NCI-H446 (cell line): Measurements from ENCODE around the gene JMJD1C.
A peak's percentile ranks its signal among the peaks of the same experiment; 100 is the strongest.
"Not testable (repeated sequence)": the region's sequence is repeated elsewhere in the genome, so short reads cannot be mapped to it uniquely, and the experiment has no call there.

ENCODE experiments used
- DNase-seq, 2 experiments: peaks; one replicate each; lab custom pipeline; 2025; lab: John Stamatoyannopoulos, UW

JMJD1C gene

DNA sequence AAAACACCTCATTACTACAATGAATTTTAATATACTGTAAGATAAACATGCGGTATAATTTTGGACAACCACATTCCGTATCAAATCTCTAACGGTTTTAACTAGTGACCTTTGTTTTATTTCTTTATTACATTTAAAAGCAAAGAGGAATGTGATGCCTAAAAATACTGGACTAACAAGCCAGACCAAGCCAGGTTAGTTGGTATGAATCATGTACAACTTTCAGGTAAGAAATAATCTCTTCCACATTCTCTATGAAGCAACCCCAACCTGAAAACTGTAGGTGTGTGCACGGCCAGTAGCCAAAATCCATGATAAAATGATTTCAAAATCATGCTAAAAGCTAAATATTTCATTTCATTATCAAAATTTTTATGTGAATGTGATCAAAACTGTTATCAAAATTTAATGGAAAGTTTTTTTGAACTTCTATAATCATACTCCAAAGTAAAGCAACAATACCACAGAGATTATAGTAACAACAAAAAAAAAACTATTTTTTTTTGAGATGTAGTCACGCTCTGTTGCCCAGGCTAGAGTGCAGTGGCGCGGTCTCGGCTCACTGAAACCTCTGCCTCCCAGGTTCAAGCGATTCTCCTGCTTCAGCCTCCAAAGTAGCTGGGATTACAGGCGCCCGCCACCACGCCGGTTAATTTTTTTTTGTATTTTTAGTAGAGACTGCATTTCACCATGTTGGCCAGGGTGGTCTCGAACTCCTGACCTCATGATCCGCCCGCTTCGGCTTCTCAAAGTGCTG lies 205.5 kb downstream of the JMJD1C start:
- DNase-seq, result no peak

DNA sequence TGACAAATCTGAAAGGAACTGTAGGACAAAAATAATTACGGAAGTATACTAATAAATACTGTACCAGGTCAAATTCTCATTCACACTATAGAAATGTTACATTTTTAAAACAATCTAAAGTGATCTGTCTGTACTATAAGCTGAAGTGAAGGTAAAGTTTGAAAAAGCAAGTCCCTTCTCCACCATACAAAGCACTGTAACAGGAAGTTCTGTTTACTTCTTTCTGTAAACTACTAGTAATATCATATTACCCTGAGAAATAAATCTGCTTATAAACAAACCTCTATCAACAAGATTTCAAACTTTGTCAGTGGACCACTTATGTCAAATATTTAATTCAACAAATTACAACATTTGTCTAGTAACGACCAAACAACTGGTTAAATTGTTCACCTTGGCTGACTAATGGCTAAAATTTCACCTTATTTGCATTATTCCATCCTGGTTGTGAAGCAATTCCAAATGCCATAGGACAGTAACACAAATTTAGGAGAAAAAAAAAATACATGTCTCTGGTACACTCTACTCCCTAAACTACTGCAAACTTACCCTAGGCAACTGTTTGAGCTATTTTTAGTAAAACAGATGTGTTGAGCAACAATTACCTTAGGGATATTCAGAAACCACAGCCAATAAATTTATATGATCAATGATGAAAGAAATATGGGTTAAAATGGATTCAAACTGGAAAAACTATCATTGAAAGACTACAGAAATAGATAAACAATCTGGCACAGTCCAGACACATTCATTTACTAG lies 206.7 kb downstream of the JMJD1C start:
- DNase-seq, result no peak

GRCh38 chr10:63257778-63258177 lies 208.0 kb downstream of the JMJD1C start:
- no peak for DNase-seq

DNA sequence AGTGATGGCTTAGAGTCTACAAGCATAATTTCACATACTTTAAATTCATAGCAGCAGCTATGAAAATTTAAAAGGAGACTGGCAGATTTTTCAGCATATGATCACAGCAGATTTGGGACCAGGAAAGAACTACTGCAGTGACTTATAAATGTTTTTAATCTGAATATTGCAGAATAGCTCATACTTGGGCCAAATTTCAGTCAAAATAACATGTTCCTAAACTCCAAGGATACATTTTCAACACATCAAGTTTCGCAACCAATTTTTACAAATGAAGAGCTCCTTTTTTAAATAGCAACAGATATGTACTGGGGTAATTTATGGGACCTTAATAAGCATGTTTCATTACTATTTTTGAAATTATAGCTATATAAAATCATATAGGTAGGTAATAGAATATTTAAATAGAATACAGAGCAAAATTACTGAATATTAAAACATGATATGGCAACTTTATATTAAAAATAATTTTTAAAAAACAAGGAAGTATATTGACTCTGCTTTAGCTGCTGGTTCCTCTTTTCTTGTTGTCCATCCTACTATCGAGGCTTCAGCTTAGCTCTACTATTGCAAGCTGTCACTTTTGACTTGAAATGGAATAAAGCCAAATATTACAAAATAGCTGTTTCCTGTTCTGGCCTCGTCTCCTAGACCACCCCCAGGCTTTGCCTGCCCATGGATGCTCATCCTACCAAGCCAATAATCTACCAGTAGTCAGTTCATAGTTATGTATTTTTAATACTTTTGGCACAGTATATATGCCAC lies 209.6 kb downstream of the JMJD1C start:
- DNase-seq, result peak in 1 of 2 experiments; percentile 48

DNA sequence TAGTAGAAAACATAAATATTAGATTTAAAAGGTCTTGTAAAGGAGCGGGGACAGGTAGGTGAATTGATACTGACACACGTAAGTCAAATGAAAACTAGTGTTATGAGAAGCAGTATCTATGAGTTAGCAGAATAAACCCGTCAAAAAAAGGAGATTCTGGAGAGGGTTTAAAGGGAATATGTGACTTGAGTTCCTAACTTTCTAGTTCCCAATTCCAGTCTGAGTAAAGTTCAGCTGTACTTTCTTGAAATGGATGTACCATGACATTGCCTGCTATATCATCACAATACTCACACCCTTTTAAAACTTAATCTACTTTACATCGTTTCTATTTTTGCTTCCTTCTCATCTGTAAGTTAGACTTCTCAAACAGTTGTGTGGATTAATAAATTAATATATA lies 210.5 kb downstream of the JMJD1C start:
- no peak for DNase-seq

DNA sequence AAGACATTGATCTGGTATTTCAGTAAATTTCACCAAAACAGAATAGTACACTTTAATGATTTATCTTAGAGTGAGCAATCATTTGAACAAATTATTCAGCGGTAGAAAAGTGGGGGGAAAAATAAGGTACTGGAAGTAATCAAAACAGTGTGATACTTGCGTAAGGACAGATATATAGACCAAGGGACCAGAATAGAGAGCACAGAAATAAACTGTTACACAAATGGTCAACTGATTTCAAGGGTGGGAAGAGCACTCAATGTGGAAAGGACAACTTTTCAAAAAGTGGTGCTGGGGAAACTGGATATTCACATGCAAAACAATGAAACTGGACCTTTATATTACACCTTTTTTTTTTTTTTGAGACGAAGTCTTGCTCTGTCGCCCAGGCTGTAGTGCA lies 212.7 kb downstream of the JMJD1C start:
- no peak for DNase-seq

DNA sequence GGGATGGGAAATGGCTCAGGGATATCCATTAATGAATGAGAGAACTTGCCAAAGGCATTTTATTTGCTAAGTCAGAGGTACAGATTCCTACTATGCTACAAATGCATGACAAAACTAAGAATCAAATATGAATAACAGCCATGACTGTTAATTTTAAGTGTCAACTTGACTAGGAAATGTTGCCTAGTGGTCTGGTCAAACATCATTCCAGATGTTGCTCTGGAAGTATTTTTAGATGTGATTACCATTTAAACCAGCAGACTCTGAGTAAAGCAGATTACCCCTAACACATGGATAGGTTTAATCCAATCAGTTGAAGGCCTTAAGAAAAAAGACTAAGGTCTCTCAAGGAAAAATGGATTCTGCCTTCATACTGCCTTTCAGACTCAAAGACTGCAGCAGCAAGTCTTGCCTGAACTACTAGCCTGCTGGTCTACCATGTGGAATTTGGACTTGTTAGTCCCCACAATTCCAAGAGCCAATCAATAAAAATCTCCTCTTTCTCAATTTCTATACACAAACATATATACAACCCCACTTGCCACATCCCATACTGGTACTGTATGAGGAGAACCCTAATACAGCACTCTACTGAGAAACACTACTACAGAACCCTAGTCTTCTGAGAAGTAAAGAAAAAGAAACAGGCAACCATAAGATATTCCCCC lies 213.5 kb downstream of the JMJD1C start:
- DNase-seq, result no peak

GRCh38 chr10:63250032-63250431 lies 215.7 kb downstream of the JMJD1C start:
- DNase-seq, result no peak

DNA sequence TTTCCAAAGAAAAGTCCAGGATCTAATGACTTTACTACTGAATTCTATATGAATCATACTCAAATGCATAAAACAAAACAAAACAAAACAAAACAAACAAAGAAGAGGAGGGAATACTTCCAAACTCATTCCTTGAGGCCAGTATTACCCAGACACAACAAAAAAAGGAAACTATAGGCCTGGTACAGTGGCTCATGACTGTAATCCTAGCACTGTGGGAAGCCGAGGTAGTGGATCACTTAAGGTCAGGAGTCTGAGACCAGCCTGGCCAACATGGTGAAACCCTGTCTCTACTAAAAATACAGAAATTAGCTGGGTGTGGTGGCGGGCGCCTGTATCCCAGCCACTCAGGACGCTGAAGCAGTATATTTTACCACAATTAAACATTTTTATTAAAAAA lies 218.0 kb downstream of the JMJD1C start:
- no peak for DNase-seq

DNA sequence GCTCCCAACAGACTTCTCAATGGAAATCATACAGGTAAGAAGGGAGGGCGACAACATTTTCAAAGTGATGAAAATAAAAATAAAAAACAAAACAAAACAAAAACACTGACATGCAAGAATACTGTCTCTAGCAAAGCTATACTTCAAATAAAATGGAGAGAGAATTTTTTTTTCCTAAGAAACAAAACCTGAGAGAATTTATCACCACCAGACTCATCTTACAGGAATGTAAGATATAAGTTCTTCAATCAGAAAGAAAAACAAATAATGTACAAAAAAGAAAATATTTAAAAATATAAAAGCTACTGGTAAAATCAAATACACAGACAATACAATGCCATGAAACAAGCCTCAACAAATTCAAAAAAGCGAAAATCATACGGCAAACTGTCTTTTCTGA lies 219.4 kb downstream of the JMJD1C start:
- DNase-seq, result no peak

DNA sequence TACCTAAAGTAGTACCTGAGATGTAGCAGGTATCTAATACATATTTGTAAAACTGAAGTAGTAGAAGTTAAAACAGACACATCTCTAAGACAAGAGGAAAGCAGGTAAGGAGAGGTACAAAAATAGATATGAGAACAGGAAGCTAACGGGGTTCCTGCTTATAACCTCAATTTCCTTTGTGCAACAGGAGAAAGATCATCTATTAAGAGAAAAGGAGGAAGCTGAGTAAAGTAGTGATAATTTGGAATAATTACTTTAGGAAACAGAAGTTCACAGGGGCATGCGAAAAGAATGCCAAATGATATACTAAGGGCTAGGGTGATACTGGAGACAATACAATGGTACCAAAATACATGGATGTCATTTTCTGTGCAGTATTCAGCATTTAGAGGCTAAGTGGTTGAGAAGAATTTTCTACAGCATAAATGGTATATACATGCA lies 223.9 kb downstream of the JMJD1C start:
- no peak for DNase-seq

- DNase-seq, result no peak
Observed at GRCh38 chr10:63240807-63241206, 225.0 kb downstream of the JMJD1C start.

DNA sequence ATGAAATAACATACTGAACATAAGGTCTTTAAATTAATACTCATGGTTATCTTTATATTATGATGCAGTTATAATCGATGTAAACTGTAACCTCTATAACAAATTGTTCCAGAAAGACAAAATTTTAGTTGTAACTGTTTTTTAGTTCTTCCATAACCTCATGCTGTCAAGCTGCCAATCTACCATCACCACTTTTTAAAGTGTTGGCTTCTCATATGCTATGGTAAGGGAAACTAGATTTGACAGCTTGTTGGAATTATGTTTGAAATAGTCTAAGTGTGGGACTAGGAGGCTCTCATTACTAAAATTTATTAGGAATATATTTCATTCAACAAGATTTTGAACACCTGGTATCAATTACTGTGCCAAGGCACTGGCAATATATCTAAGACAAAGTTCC lies 227.3 kb downstream of the JMJD1C start:
- no peak for DNase-seq

- DNase-seq, result no peak
Observed at GRCh38 chr10:63237396-63237795, 228.4 kb downstream of the JMJD1C start.

DNA sequence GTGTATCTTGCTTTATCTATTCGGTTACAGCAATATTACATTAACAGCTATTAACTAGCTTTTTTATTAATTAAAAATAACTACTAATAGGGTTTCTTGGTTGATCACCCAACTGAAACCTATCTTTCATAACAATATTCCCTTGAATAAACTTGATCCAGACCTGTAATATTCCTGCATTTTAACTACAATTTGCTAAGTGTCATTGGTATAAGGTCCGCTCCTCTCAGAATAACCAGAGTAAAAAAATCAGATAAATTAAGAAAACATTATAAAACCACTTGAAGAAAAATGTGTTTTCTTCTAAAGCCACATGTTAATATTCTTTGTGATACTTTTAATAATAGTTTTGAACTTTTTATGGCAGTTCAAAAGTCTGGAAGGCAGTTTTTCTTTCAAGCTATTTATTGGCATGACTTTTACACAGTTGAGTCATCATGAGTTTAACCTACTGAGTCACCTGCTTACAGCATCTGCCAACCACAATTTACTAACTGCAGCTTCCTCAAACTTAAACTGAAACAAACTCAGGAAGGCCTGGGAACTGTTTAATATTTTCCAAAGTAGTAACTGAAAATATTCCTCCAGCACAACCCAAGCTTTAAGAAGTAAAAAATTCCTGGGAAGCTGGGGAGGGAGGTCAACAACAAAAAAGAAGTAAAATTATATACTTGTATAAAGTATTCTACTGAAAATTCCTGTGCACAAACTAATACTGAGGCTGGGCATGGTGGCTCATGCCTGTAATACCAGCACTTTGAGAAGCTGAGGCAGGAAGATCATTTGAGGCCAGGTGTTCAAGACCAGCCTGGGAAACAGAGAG lies 229.5 kb downstream of the JMJD1C start:
- DNase-seq, result no peak

DNA sequence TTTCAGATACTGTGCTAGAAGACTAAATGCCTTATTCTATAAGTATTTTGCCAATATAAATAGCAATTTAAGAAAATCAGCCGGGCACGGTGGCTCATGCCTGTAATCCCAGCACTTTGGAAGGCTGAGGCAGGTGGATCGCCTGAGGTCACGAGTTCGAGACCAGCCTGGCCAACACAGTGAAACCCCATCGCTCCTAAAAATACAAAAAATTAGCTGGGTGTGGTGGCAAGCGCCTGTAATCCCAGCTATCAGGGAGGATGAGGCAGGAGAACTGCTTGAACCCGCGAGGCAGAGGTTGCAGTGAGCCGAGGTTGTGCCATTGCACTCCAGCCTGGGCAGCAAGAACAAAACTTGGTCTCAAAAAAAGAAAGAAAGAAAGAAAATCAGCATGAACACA lies 230.6 kb downstream of the JMJD1C start:
- not testable (repeated sequence) for DNase-seq

DNA sequence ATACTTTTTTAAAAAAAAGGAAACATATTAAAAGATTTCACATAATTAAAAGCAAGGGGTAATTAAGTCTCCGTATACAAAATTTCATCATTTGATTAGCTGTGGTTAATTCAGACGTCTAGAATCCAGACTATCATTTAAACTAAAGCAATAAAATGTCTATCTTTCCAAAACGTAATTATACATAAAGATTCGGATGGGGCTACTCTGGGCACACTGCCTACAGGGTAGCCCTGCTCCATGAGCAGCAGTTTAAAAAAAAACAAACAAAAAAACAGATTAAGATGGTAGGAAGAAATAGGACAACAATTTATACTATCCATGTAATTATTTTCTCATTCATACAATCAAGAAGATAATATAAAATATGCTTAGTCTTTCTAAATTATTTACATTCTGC lies 236.6 kb downstream of the JMJD1C start:
- no peak for DNase-seq

DNA sequence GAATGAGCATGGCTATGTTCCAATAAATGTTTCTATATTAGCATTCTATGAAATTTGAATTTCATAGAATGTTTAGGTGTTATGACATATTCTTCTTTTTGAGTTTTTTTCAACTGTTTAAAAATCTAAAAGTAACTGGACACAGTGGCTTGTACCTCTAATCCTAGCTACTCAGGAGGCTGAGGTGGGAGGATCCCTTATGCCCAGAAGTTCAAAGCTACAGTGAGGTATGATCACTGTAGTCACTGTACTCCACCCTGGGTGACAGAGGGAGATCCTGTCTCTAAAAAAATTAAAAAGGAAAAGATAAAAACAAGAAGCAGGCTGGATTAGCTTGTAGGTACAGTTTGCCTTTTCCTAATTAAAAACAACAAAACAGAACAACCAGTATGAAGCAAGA lies 237.5 kb downstream of the JMJD1C start:
- DNase-seq, result no peak

DNA sequence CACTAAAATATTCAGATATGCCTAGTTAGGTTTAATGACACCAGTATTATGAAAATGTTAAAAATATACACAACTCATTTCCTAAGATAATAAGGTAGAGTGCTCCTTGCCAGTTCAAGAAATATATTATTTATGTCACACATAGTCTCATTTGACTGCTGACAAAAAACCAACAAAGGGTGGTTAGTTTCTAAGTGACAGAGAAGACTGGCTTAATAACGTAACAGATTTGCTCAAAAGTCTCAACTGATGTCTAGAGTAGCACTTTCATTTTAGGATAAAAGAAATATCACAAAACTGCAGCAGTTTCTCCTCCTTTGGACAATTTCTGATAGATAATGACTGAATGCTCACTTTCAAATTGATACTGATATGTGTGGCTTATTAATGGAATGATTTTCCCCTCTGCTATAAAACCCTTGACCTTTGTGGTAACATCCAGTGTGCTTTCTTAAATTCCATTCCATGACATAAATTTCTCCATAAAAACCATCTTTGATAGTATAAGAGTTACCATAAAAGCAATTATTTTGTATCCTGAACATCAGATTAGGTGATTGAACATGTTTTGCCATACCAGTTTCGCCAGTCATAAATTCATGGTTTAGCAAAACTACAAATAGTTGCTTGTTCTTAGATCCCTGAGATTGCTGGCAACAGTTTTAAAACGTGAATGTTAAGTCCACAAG lies 238.4 kb downstream of the JMJD1C start:
- no peak for DNase-seq

DNA sequence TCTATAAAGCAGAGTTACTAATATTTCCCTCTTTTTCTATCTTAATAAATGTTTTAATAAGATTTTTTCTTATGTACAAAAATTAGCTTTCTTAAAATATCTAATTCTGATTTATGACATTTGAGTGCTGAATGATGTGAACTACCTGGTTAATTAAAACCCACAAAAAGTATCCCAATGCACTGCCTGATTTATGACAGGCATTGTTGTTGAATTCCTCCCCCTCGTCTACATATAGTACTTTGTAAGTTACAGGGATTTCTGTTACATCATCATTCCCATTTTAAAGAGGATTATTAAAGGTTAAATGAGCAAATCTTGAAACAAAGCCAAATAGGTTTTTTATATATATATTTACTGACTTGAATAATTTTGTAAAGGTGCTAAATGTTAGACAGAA lies 241.5 kb downstream of the JMJD1C start:
- DNase-seq, result no peak

GRCh38 chr10:63221950-63222349 lies 243.8 kb downstream of the JMJD1C start:
- DNase-seq, result no peak
